T-helper 17 cell (primary cell): ENCODE results near the gene IFRD2. TPM values are rescaled to one million over a fixed set of nuclear protein-coding genes. Genes with fewer than 3 reads are reported as not detected.
"Not testable (repeated sequence)": the region's sequence is repeated elsewhere in the genome, so short reads cannot be mapped to it uniquely, and the experiment has no call there.

Source experiments
- ATAC-seq: fragments of 150-1000 bp; cut with Tn5 transposase; 2 replicates; pipeline ENCODE4 v1.10.0; 2021; ENCODE audit warnings: mild to moderate bottlenecking, moderate library complexity
- DNase-seq, 3 donors: peaks; one replicate each; pipeline versions ENCODE4 v3.0.0 to v3.0.0-alpha.2; 2020 to 2021
- H3K9me3 ChIP-seq: one replicate; pipeline ENCODE4 v1.7.0; 2013; ENCODE audit warnings: low read length, mild to moderate bottlenecking; ENCODE audit not compliant: control insufficient read depth, poor library complexity, severe bottlenecking
- H3K27ac Mint-ChIP-seq: one replicate; pipeline ENCODE4 v1.8.0; 2022; ENCODE audit warnings: mild to moderate bottlenecking, moderate library complexity, mixed read lengths
- H3K27me3 Mint-ChIP-seq: one replicate; pipeline ENCODE4 v1.8.0; 2022; ENCODE audit warnings: mixed read lengths
- H3K36me3 Mint-ChIP-seq: one replicate; pipeline ENCODE4 v1.8.0; 2022; ENCODE audit warnings: low read depth, mixed read lengths
- H3K4me1 Mint-ChIP-seq: one replicate; pipeline ENCODE4 v1.8.0; 2022; ENCODE audit warnings: mild to moderate bottlenecking, mixed read lengths
- H3K4me3 Mint-ChIP-seq: one replicate; pipeline ENCODE4 v1.8.0; 2022; ENCODE audit warnings: mild to moderate bottlenecking, moderate library complexity, mixed read lengths
- total RNA-seq, 4 donors: library from RNA in 2 of 4; stranded (reverse) in 2 of 4; gene quantifications; one replicate each; pipeline ENCODE4 v1.2.3 and lab custom pipeline; 2022 to 2026

The IFRD2 gene
- total RNA-seq, 2 donors from 2014 or later, result 46.7 to 49.2 TPM

DNA sequence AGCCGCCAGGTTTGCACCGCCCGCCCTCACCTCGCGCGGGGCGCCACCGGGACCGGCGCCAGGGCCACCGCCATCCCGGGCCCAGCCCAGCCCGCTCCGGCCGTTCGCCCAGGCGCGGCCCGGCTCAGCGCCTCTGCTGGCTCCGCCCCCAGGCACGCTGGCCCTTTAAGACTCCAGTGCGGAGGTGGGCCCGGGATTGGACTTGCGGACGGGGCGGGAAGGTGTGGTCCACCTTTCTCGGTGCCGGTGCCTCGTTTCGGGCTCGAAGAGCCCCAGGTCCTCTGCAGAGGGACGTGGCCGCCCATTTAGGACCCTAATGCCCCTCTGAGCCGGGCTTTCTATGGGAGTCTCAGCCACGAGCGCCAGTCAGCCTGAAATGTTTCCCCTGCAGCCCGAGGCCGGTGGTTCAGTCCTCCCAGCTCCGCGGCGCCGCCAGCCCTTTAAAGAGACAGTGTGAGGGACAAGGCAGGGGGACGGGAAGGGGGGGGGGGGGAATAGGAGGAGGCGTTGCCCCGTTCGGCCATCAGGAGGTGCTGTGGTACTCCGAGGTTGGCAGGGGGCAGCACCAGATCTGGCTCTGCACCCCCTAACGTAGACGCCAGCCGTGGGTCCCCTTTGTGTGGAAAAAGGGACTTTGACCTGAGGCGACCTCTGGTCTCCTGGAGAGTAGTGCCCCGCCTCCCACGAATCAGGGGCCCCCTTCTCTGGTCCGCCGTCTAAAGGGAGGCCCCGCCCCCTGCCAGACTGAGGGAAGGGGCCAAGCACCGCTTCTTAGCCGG lies 29.3 kb upstream of the IFRD2 start:
- Mint-ChIP-seq H3K4me1 (peaks cover 33% of the 10 kb centered on the region), H3K27ac (peak overlapping the region; percentile 59), H3K27me3 (no peaks in the 10 kb centered on the region), H3K4me3 (peak overlapping the region; percentile 89), H3K36me3 (no peaks in the 10 kb centered on the region)
- ATAC-seq (peak; percentile 75), DNase-seq (peak; percentile 68 to 69 (median 68))
- H3K9me3 ChIP-seq, result no peaks in the 10 kb centered on the region

DNA sequence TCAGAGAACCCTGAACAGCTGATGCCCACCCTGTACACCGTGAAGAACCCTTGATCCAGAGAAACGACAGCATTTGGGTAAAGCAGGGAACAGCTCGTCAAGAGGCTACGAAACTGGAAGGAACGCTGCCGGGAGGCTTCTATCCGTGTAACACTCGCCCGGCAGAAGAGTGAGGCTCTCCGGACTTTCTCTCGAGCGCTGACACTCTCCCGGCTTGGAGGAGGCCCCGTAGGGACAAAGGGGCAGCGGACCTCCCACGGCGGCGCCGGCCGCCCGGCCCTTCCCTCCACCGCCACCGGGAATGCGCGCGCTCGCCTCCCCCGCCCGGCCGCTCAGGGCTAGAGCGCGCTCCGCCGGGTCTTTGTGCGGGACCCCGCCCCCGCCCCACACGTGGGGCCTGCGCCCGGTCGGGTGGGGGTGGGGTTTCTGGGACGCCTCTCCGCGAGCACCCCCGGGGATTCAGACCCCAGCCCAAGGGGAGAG lies 28.7 kb upstream of the IFRD2 start:
- Mint-ChIP-seq H3K4me3 (peak overlapping the region; percentile 89), H3K27ac (peak overlapping the region; percentile 75), H3K36me3 (no peaks in the 10 kb centered on the region), H3K4me1 (peaks cover 38% of the 10 kb centered on the region), H3K27me3 (no peaks in the 10 kb centered on the region)
- H3K9me3 ChIP-seq, result no peaks in the 10 kb centered on the region
- DNase-seq (peak in 2 of 3 donors; percentile 51 to 61), ATAC-seq (peak; percentile 45)

DNA sequence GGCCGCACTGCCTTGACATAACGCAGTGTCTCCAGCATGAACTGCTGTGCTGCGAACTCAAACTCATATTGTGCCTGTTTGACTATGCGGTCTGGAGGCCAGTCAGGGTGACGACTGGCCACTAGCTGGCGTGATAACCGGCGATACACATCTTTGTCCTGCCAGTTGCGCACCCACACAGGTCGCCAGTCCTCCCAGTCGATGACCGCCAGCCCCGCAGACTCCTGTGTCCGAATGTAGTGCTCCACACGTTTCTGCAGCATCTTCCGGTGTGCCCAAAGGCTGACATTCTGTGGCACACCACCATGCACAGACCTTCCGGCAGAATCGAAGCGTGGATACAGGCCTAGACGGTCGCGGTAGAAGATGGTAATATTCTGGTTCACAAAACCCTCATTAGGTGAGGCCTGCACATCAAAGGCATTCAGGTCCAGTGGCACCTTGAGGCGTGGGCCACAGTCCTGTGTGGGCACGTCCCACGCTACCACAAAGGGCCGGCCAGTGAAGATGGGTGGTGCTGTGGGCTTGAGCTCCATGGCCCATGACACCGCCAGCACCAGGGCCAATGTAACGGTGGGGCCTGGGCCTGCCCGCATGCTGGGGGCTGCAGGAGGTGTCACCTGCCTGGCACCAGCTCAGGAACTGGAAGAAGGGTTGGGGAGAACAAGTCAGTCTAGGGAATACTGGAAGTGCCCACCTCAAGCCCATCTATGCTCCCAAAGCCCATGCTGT lies 27.8 kb upstream of the IFRD2 start:
- ATAC-seq (no peak), DNase-seq (no peak)
- H3K4me3 Mint-ChIP-seq, result peak overlapping the region; percentile 89
- no peaks in the 10 kb centered on the region for H3K27me3 Mint-ChIP-seq
- no peaks in the 10 kb centered on the region for H3K36me3 Mint-ChIP-seq
- H3K27ac Mint-ChIP-seq, result peak overlapping the region; percentile 75
- H3K9me3 ChIP-seq, result no peaks in the 10 kb centered on the region
- peaks cover 38% of the 10 kb centered on the region for H3K4me1 Mint-ChIP-seq

- no peak for ATAC-seq
- H3K9me3 ChIP-seq, result no peaks in the 10 kb centered on the region
- H3K4me1 Mint-ChIP-seq, result peaks cover 33% of the 10 kb centered on the region
- DNase-seq, result no peak
- H3K27ac Mint-ChIP-seq, result no peak overlapping the region
- no peaks in the 10 kb centered on the region for H3K27me3 Mint-ChIP-seq
- H3K4me3 Mint-ChIP-seq, result no peak overlapping the region
- H3K36me3 Mint-ChIP-seq, result no peaks in the 10 kb centered on the region
These were observed 27.1 kb upstream of the IFRD2 start for GRCh38 chr3:50319181-50319893.

DNA sequence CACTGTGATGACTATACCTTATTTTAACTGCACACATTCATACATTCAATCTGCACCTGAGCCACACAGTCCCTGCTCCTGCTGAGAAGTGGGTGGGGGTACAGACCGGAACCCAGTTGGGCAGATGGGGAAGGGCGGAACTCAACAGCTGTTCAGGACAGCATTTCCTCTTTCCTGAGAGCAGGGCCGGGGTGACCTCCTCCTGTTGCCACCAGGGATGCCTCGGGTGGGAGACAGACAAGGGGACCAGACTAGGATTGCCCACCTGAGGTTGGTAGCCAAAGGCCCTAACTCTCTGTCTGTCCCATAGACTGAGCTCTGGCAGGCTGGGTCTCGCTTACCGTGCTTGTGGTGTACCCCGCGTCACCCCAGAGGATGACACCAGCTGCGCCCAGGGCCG lies 26.4 kb upstream of the IFRD2 start:
- Mint-ChIP-seq H3K27ac (no peak overlapping the region), H3K36me3 (no peaks in the 10 kb centered on the region), H3K4me1 (peaks cover 33% of the 10 kb centered on the region), H3K4me3 (no peak overlapping the region), H3K27me3 (no peaks in the 10 kb centered on the region)
- no peaks in the 10 kb centered on the region for H3K9me3 ChIP-seq
- DNase-seq (no peak), ATAC-seq (no peak)

DNA sequence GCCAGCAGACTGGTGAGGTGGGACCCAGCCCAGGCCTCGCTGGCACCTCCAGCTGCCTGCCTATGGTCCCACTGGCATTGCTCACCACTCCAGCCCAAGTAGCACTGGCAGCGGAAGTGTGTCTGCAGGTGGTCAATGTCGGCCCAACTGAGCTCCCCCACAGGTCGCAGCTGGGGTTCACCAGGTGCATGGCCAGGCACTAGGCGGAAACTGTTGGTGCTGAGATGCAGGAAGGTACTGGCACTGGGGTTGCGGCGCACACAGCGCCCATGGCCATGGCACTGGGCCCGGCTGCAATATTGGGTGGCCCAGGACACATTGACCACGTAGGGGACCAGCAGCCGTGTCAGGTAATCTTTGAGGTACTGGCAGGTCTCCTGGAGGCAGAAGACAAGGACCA lies 25.9 kb upstream of the IFRD2 start:
- H3K9me3 ChIP-seq, result no peaks in the 10 kb centered on the region
- Mint-ChIP-seq H3K36me3 (no peaks in the 10 kb centered on the region), H3K4me3 (no peak overlapping the region), H3K27ac (no peak overlapping the region), H3K4me1 (peaks cover 33% of the 10 kb centered on the region), H3K27me3 (no peaks in the 10 kb centered on the region)
- ATAC-seq, result no peak
- no peak for DNase-seq

DNA sequence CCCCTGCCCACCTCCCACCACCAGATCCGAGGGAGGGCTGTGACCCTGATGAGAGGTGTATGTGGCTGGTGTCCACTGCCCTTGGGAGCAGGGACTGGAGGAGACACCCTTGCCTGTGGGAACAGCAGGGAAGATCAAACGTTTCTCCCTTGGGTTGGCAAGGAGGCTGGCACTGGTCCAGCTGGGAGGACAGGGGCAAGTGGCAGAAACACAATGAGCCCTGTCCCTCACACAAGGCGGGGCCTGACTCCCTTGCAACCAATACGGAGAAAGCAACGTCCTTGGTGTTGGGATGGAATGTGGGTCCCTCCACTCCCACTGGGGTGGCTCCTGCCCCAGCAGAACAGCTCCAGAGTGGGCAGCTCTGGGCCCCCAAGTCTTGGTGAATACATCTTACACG lies 25.1 kb upstream of the IFRD2 start:
- no peak overlapping the region for H3K4me3 Mint-ChIP-seq

DNA sequence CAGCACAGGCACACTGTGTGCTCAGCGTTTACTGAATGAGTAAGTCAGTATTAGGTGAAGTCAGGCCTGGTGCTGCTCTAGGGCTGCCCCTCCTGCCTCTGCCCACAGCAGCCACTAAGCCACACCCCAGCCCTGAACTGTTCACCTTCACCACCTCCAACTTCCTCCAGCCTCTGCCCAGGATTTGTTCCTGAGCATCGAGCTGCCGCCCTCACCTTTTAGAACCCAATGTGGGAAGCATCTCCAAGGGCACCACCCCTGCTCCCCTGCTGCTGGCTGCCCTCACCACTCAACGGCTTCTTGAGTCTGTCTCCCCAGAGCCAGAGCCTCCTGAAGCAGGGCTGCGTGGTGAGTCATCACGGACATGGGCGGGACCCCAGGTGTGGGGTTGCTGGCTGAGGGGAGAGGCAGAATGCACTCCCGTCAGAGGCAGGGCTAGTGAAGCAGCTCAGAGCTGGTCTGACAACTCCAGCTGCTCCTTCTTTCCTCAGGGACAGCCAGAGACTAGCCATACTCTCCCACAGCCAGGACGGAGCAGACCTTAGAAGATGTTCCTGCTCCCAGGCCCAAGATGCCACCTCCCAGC lies 24.5 kb upstream of the IFRD2 start:
- H3K9me3 ChIP-seq, result no peaks in the 10 kb centered on the region
- peaks cover 32% of the 10 kb centered on the region for H3K4me1 Mint-ChIP-seq

More for the DNA sequence above, 25.1 kb upstream of the IFRD2 start:
- H3K27me3 Mint-ChIP-seq, result no peaks in the 10 kb centered on the region
- DNase-seq (no peak), ATAC-seq (no peak)
- H3K4me1 Mint-ChIP-seq, result peaks cover 32% of the 10 kb centered on the region
- peak overlapping the region; percentile 99 for H3K27ac Mint-ChIP-seq
- H3K9me3 ChIP-seq, result no peaks in the 10 kb centered on the region
- H3K36me3 Mint-ChIP-seq, result no peaks in the 10 kb centered on the region

GRCh38 chr3:50314816-50315215 lies 22.6 kb upstream of the IFRD2 start:
- no peak overlapping the region for H3K27ac Mint-ChIP-seq

More for the DNA sequence above, 24.5 kb upstream of the IFRD2 start:
- H3K4me3 Mint-ChIP-seq, result peak overlapping the region; percentile 93
- DNase-seq, result peak; percentile 54 to 71 (median 63)
- no peaks in the 10 kb centered on the region for H3K36me3 Mint-ChIP-seq
- peak overlapping the region; percentile 99 for H3K27ac Mint-ChIP-seq
- no peaks in the 10 kb centered on the region for H3K27me3 Mint-ChIP-seq
- peak; percentile 78 for ATAC-seq

DNA sequence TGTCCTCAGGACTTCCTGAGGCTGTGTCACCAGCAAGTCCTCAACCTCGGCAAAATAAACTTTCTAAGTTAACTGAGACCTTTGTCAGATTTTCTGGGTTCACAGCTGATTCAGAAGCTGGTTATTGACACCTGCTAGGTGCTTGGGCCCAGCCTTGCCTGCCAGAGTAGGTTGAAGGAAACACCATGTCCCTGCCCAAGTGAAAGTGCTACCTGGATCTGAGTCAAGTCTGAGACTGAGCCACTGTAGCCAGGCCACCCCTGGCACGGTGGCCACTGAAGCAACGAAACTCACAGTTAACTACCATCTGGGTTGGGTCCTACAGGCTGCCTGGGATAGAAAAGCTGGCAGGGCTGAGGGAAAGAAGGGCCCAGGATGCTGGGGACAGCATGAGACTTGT lies 22.1 kb upstream of the IFRD2 start:
- Mint-ChIP-seq H3K4me3 (no peak overlapping the region), H3K4me1 (peaks cover 19% of the 10 kb centered on the region), H3K36me3 (no peaks in the 10 kb centered on the region), H3K27me3 (no peaks in the 10 kb centered on the region), H3K27ac (no peak overlapping the region)
- H3K9me3 ChIP-seq, result no peaks in the 10 kb centered on the region
- ATAC-seq, result no peak
- no peak for DNase-seq

More at GRCh38 chr3:50314816-50315215, 22.6 kb upstream of the IFRD2 start:
- ATAC-seq, result no peak
- no peaks in the 10 kb centered on the region for H3K27me3 Mint-ChIP-seq
- DNase-seq, result no peak
- no peaks in the 10 kb centered on the region for H3K36me3 Mint-ChIP-seq
- H3K4me3 Mint-ChIP-seq, result no peak overlapping the region
- peaks cover 22% of the 10 kb centered on the region for H3K4me1 Mint-ChIP-seq
- H3K9me3 ChIP-seq, result no peaks in the 10 kb centered on the region

DNA sequence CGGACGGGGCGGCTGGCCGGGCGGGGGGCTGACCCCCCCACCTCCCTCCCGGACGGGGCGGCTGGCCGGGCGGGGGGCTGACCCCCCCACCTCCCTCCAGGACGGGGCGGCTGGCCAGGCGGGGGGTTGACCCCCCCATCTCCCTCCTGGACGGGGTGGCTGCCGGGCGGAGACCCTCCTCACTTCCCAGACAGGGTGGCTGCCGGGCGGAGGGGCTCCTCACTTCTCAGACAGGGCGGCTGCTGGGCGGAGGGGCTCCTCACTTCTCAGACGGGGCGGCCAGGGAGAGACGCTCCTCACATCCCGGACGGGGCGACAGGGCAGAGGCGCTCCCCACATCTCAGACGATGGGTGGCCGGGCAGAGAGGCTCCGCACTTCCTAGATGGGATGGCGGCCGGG lies 19.8 kb upstream of the IFRD2 start:
- ATAC-seq, H3K27me3 Mint-ChIP-seq, H3K36me3 Mint-ChIP-seq, DNase-seq, H3K4me3 Mint-ChIP-seq, H3K9me3 ChIP-seq, H3K27ac Mint-ChIP-seq: not testable (repeated sequence)
- H3K4me1 Mint-ChIP-seq, result peaks cover 13% of the 10 kb centered on the region

DNA sequence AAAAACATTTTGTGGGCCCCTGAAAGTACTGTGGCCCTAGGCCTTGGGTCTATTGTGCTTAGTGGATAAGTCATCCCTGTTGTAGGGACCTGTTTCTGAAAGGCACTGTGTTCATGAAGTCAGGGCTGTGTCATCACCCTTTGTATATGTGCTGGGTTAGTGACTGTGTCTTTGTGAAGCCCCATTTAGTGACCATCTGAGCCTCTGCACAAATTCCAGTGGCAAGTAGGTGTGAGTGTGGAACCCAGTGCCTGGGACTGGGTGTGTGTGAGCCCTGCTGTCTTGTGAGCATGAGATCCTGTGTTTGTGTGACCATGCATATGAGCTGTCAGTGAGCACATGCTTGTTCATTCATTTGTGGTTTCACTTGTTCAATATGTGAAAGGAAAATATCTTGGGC lies 12.4 kb upstream of the IFRD2 start:
- Mint-ChIP-seq H3K27me3 (no peaks in the 10 kb centered on the region), H3K4me1 (peaks cover 11% of the 10 kb centered on the region), H3K27ac (no peak overlapping the region), H3K36me3 (no peaks in the 10 kb centered on the region), H3K4me3 (no peak overlapping the region)
- no peaks in the 10 kb centered on the region for H3K9me3 ChIP-seq
- DNase-seq, result no peak
- no peak for ATAC-seq
